ENCODE data around the gene SULT4A1. TPM values are rescaled to one million over a fixed set of nuclear protein-coding genes. Genes with fewer than 3 reads are reported as not detected.
"Not testable (repeated sequence)": the region's sequence is repeated elsewhere in the genome, so short reads cannot be mapped to it uniquely, and the experiment has no call there.

Gene SULT4A1, protein sequence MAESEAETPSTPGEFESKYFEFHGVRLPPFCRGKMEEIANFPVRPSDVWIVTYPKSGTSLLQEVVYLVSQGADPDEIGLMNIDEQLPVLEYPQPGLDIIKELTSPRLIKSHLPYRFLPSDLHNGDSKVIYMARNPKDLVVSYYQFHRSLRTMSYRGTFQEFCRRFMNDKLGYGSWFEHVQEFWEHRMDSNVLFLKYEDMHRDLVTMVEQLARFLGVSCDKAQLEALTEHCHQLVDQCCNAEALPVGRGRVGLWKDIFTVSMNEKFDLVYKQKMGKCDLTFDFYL
- total RNA-seq = not detected

DNA sequence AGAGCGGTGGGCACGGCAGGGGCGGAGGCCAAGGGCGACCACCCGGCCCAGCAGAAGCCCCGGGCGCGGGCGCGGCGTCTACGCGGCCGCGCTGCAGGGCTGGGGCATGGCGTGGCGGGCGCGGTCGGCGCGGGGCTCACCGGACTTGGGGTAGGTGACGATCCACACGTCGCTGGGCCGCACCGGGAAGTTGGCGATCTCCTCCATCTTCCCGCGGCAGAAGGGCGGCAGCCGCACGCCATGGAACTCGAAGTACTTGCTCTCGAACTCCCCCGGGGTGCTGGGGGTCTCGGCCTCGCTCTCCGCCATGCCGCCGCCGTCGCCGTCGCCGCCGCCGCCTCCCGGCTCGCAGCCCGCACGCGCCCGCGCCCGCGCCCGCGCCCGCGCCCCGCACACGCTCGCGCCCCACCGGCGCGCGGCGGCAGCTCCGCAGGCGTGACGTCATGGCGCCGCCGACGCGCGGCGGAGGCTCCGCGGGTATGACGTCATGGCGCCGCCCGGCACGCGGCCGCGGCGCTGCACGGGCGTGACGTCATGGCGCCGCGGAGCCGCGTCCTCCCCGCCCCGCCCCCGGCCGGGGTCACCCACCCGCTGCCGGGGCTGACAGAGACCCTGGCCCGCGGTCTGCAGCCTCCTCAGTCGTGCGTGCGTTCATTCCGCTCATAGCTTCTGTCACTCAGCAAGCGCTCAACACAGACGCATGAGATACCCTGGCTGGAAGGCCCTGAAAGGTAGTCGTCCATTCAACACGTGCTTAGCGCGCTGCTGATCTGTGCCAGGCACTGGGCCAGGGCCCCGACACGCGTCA lies at the start of gene SULT4A1:
TSS of gene SULT4A1 (minus strand) at position 440 of the 808 bp plus-strand sequence. CDS start at position 309, 131 bp downstream.
- CTCF ChIA-PET = interaction anchor here (1.0 kb wide), 1 partner anchor 21 kb away, joined by 3 read pairs; no protein-coding TSS in a partner anchor
- no peak within 1 kb of the TSS for H3K27ac Mint-ChIP-seq
- peaks cover 3% of the 10 kb centered on the region for H3K4me1 Mint-ChIP-seq (ENCODE audit: low read depth)
- POLR2A ChIA-PET = no interaction called here
- intact Hi-C loops (cut with micrococcal nuclease) = no loop called here
- H3K36me3 Mint-ChIP-seq = no peaks in the 10 kb centered on the region
- no peak for DNase-seq
- no peak within 1 kb of the TSS for H3K4me3 Mint-ChIP-seq
- peaks cover 58% of the 10 kb centered on the region for H3K27me3 Mint-ChIP-seq
- no peaks in the 10 kb centered on the region for H3K9me3 Mint-ChIP-seq

DNA sequence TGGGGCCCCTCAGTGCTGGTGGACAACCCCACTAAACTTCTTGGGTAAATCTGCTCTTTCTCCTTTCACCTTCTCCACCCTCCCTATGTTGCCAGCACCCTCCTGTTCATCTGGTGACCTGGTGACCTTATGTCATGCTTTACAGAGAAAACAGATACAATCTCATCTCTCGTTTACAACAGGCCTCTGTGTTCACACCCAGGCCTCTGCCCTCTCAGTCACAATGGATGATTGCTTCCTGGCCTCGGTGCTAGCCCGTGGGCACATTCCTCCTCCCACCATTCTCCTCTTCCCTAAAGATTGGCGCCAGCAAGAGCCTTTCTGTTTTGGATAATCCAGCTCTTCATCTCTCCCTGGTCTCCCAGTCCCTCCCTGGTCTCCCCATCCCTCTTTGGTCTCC lies 49.0 kb upstream of the SULT4A1 start:
- Mint-ChIP-seq H3K9me3 (no peaks in the 10 kb centered on the region), H3K4me1 (ENCODE audit: low read depth) (no peaks in the 10 kb centered on the region), H3K36me3 (no peaks in the 10 kb centered on the region), H3K27me3 (peaks cover 5% of the 10 kb centered on the region), H3K27ac (no peak overlapping the region), H3K4me3 (no peak overlapping the region)
- intact Hi-C loops (cut with micrococcal nuclease) = no loop called here
- ChIA-PET POLR2A (no interaction called here), CTCF (no interaction called here)
- DNase-seq = no peak

DNA sequence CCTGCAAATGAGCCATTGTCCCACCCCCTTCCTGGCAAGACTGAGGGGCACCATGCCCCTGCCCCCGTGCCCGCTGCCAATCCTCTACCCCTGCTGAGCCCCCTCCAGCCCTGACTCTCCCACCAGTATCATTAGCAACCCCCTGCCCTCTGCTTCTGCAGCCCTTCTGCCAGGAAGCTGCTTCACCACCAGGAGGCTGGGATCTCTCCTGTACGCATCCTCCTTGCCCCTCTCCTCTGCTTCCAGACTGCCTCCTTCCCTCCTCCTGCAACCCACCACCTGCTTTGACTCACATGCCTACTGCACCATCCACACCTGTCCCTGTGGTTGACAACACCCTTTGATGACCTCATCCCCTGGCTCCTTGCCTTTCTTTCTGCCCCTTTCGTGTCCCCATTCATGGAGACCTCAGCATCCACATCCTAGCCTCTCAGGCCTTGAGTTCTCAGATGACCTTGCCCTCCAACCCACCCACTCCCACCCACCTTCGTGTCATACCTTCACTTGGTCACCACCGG lies 47.9 kb upstream of the SULT4A1 start:
- no peak for DNase-seq
- POLR2A ChIA-PET = no interaction called here
- peaks cover 10% of the 10 kb centered on the region for H3K27me3 Mint-ChIP-seq
- intact Hi-C loops (cut with micrococcal nuclease) = no loop called here
- H3K4me3 Mint-ChIP-seq = no peak overlapping the region
- no peaks in the 10 kb centered on the region for H3K9me3 Mint-ChIP-seq
- no peak overlapping the region for H3K27ac Mint-ChIP-seq
- no peaks in the 10 kb centered on the region for H3K4me1 Mint-ChIP-seq (ENCODE audit: low read depth)
- CTCF ChIA-PET = interaction anchor here (1.0 kb wide), 1 partner anchor 26 kb away, joined by 4 read pairs; no protein-coding TSS in a partner anchor
- H3K36me3 Mint-ChIP-seq = no peaks in the 10 kb centered on the region

DNA sequence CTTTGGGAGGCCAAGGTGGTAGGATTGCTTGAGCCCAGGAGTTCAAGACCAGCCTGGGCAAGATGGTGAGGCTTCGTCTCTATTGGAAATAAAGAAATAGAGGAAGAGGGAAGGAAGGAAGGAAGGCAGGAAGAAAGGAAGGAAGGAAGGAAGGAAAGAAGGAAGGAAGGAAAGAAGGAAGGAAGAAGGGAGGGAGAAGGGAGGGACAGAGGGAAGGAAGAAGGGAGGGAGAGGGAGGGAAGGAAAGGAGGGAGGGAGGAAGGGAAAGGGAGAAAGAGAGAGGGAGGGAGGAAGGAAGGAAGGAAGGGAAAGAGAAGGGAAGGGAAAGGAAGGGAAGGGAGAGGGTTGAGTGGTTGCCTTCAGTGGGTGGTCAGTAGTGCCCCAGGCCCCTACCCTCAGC lies 47.4 kb upstream of the SULT4A1 start:
- H3K27me3 Mint-ChIP-seq = peaks cover 11% of the 10 kb centered on the region
- no peaks in the 10 kb centered on the region for H3K36me3 Mint-ChIP-seq
- H3K27ac Mint-ChIP-seq = no peak overlapping the region
- DNase-seq = no peak
- H3K9me3 Mint-ChIP-seq = no peaks in the 10 kb centered on the region
- intact Hi-C loops (cut with micrococcal nuclease) = no loop called here
- H3K4me3 Mint-ChIP-seq = no peak overlapping the region
- ChIA-PET CTCF (no interaction called here), POLR2A (no interaction called here)
- no peaks in the 10 kb centered on the region for H3K4me1 Mint-ChIP-seq (ENCODE audit: low read depth)

DNA sequence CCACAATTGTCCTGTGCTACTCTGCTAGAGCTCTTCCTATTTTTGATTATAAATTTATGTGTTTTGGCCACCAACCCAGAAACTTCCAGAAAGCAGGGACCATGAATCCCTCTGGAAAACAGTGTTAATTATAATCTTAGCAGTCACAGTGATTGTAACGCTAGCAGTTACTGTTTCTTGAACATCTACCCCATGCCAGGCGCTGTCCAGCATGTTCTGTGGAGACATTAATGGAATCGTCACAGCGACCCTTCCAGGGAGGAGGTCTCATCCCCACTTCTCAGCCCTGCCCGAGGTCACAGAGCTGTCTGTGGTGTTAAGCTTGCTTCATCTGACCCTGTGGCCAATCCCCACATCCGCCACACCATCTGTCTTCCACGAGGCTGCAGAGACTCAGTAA lies 43.4 kb upstream of the SULT4A1 start:
- no peaks in the 10 kb centered on the region for H3K36me3 Mint-ChIP-seq
- no peaks in the 10 kb centered on the region for H3K4me1 Mint-ChIP-seq (ENCODE audit: low read depth)

DNA sequence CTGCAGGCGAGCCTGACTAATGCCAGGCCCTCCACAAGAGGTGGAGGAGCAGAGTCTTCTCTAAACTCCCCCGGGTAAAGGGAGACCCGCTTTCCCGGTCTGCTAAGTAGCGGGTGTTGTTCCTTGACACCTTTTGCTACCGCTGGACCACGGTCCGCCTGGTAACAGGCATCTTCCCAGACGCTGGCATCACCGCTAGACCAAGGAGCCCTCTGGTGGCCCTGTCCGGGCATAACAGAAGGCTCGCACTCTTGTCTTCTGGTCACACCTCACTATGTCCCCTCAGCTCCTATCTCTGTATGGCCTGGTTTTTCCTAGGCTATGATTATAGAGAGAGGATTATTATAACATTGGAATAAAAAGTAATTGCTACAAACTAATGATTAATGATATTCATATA lies 42.1 kb upstream of the SULT4A1 start:
- peaks cover 11% of the 10 kb centered on the region for H3K27me3 Mint-ChIP-seq
- CTCF ChIA-PET = interaction anchor here (2.0 kb wide), 1 partner anchor 22 kb away, joined by 6 read pairs; no protein-coding TSS in a partner anchor
- H3K9me3 Mint-ChIP-seq; H3K4me1 Mint-ChIP-seq (ENCODE audit: low read depth); POLR2A ChIA-PET; H3K4me3 Mint-ChIP-seq; H3K27ac Mint-ChIP-seq; intact Hi-C loops (cut with micrococcal nuclease); H3K36me3 Mint-ChIP-seq: not testable (repeated sequence)
- DNase-seq = peak; percentile 70

More for the DNA sequence above, 43.4 kb upstream of the SULT4A1 start:
- Mint-ChIP-seq H3K27me3 (peaks cover 11% of the 10 kb centered on the region), H3K4me3 (no peak overlapping the region), H3K9me3 (no peaks in the 10 kb centered on the region), H3K27ac (no peak overlapping the region)
- intact Hi-C loops (cut with micrococcal nuclease) = no loop called here
- ChIA-PET CTCF (interaction anchor here (1.8 kb wide), 1 partner anchor 23 kb away, joined by 4 read pairs; no protein-coding TSS in a partner anchor), POLR2A (no interaction called here)
- no peak for DNase-seq

DNA sequence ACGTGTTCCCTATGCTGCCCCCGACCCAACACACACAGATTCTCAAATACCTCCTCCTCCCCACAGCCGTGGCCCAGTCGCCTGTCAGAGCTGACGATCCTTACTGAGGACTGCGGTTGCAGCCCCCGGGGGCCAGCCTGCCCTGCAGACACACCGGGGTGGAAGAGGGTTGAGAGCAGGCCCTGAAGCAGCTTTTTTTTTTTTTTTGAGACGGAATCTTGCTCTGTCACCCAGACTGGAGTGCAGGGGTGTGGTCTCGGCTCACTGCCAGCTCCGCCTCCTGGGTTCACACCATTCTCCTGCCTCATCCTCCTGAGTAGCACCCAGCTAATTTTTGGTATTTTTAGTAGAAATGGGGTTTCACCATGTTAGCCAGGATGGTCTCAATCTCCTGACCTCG lies 40.7 kb upstream of the SULT4A1 start:
- POLR2A ChIA-PET = not testable (repeated sequence)

DNA sequence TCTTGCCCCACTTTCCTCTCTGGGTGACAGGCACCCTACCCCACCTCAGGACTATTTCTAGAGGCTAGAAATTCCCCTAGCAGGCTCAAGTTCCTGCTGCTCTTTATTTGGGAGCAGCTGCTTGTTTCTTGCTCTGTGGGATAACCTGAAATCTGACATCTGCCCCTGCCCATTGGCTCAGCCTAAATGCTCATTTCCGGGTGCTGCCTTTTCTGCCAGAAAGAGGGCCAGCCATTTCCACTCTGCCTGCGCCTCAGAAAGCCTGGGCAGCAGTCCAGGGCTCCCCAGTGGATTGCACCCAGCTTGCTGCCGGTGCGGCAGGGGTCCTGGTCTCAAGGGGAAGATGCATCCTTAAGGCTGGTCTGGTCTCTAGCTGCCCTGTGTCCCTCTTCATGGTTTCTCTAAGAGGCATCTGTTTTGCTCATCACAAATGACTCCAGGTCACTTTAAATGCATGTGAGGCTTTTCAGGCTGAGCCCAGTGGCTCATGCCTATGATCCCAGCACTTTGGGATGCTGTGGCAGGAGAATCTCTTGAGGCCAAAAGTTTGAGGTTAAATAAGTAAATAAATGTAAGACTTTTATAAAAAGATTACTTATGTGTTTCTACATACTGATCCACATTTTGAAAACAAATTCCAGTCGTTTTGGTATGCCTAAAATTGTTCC lies 39.8 kb upstream of the SULT4A1 start:
- no peak overlapping the region for H3K27ac Mint-ChIP-seq
- ChIA-PET POLR2A (no interaction called here), CTCF (no interaction called here)
- H3K36me3 Mint-ChIP-seq = no peaks in the 10 kb centered on the region
- intact Hi-C loops (cut with micrococcal nuclease) = no loop called here
- H3K9me3 Mint-ChIP-seq = no peaks in the 10 kb centered on the region
- DNase-seq = no peak
- H3K4me1 Mint-ChIP-seq (ENCODE audit: low read depth) = no peaks in the 10 kb centered on the region
- no peak overlapping the region for H3K4me3 Mint-ChIP-seq
- peaks cover 8% of the 10 kb centered on the region for H3K27me3 Mint-ChIP-seq

More for the DNA sequence above, 40.7 kb upstream of the SULT4A1 start:
- H3K4me3 Mint-ChIP-seq; H3K36me3 Mint-ChIP-seq; H3K9me3 Mint-ChIP-seq; DNase-seq; intact Hi-C loops (cut with micrococcal nuclease); H3K27me3 Mint-ChIP-seq; H3K27ac Mint-ChIP-seq; H3K4me1 Mint-ChIP-seq (ENCODE audit: low read depth): not testable (repeated sequence)
- CTCF ChIA-PET = interaction anchor here (0.6 to 2.0 kb wide), 2 partner anchors 20 to 136 kb away, joined by 3 to 6 read pairs; no protein-coding TSS in a partner anchor

DNA sequence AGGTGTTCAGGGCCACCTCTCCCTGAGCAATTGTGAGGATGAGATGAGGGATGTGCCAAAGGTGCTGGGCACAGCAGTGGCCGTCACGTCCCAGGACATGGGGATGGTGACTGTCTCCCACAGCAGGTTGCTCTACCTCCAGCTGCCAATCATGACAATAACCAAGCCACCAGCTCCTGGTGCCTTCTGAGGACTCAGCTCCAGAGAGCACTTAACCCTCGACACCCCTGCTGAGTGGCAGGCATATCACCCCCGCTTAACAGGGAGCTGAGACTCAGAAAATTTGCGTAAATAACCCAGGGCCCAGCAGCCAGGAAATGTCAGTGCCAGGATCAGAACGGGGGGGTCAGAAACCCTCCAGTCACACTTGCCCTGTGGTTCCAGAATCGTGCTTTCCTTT lies 37.9 kb upstream of the SULT4A1 start:
- no peaks in the 10 kb centered on the region for H3K9me3 Mint-ChIP-seq
- H3K27me3 Mint-ChIP-seq = peaks cover 6% of the 10 kb centered on the region
- no peak for DNase-seq
- CTCF ChIA-PET = interaction anchor here (2.8 kb wide), 1 partner anchor 15 kb away, joined by 14 read pairs; no protein-coding TSS in a partner anchor
- no peaks in the 10 kb centered on the region for H3K36me3 Mint-ChIP-seq
- H3K4me3 Mint-ChIP-seq = no peak overlapping the region
- no peaks in the 10 kb centered on the region for H3K4me1 Mint-ChIP-seq (ENCODE audit: low read depth)
- intact Hi-C loops (cut with micrococcal nuclease) = no loop called here
- H3K27ac Mint-ChIP-seq = no peak overlapping the region
- POLR2A ChIA-PET = no interaction called here

DNA sequence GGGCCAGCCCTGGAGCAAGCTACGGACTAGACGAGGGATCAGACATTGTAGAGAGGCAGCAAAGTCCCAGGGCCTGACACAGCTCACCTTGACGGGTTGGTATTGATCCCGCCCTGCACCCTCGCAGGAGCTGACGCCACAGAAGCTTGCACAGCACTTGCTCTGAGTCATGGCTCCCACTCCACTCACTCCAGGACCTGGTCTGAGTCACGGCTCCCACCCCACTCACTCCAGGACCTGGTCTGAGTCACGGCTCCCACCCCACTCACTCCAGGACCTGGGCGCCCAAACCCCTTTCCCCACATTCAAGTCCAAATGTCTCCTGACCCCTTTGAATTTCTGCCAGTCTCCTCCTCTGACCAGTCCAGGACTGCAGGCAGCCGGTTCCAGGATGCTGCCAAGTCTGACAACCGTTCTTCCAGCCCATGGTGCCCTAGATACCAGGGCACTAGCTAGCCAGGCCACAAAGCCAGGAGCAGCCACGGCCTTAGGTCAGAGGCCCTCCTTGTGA lies 35.5 kb upstream of the SULT4A1 start:
- CTCF ChIA-PET = interaction anchor here (2.0 to 2.8 kb wide), 3 partner anchors 13 to 48 kb away, joined by 7 to 14 read pairs (median 9); no protein-coding TSS in a partner anchor
- Mint-ChIP-seq H3K4me1 (ENCODE audit: low read depth) (no peaks in the 10 kb centered on the region), H3K9me3 (no peaks in the 10 kb centered on the region), H3K4me3 (no peak overlapping the region), H3K27me3 (peaks cover 11% of the 10 kb centered on the region), H3K36me3 (no peaks in the 10 kb centered on the region), H3K27ac (no peak overlapping the region)
- POLR2A ChIA-PET = no interaction called here
- intact Hi-C loops (cut with micrococcal nuclease) = no loop called here
- peak; percentile 55 for DNase-seq

DNA sequence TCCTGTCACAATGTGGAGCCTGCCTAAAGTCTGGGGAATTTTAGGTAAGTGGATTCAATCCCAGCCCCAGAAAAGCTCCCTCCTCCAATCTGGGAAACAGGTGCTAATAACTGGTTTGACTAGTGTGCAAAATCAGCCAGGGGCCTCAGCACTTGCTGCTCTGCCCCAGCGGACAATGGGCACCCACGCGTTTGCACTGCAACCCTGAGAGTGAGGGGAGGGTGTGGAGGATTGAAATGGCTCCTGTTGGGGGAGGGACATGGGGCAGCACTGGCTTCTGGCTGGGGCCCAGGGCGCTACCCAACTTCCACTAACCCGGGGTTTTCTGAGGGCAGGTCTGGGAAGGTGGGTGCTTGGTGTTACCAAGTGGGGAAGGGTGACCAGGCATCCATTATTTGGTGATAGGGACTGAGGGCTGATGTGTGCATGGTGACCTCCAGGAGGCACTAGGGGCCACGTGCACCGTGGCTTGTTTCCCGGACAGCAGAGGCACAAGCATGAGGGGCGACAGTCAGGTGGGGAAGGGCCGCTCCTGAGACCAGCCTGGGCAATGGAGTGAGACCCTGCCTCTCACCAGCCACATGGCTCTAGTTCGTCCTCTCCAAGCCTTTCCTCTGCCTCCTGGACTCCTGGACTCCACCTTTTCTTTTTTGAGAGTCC lies 33.8 kb upstream of the SULT4A1 start:
- ChIA-PET CTCF (no interaction called here), POLR2A (no interaction called here)
- Mint-ChIP-seq H3K4me1 (ENCODE audit: low read depth) (no peaks in the 10 kb centered on the region), H3K36me3 (no peaks in the 10 kb centered on the region), H3K27ac (no peak overlapping the region), H3K27me3 (peaks cover 23% of the 10 kb centered on the region), H3K9me3 (no peaks in the 10 kb centered on the region), H3K4me3 (no peak overlapping the region)
- no peak for DNase-seq
- intact Hi-C loops (cut with micrococcal nuclease) = no loop called here
